NT2/D1 (cell line): Measurements from ENCODE around the gene RNF186.

ENCODE experiments used
- YY1 ChIP-seq: IDR thresholded peaks from 2 replicates; pipeline ENCODE4 v1.6.1; 2011; ENCODE audit not compliant: insufficient read length, insufficient read depth
- ZNF274 ChIP-seq: IDR thresholded peaks from 2 replicates; pipeline ENCODE4 v1.6.1; 2011; ENCODE audit warnings: mild to moderate bottlenecking, low read depth, low read length

GRCh38 chr1:19776287-19776686 is 38.8 kb downstream of the RNF186 start:
- no peak for TF ChIP-seq ZNF274
- no peak for TF ChIP-seq YY1
